ENCODE measurements around the gene CEACAM4.

DNA sequence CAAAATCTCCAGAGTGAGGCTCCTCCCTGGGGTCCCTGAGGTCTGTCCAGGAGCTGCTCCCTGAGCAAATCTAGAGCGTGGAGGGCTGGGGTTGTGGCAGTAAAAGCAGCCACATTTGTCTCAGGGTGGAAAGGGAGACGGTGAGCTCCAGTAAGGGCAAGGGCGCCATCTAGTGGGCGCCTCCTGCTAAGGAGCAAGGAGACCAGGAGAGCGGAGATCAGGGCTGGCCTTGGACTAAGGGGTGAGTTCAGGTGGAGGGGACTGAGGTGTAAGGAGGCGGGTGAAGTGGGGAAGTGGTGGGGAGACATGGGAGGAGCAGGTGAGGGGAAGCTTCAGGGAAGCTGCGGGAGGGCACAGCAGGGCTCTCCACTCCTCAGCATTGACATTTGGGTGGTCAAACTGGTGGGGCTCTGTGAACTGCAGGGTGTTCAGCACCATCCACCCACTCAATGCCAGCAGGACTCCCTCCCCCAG is 56.2 kb downstream of the CEACAM4 start:
- TF ChIP-seq EZH2 (IDR thresholded peaks at IDR 0.05; ENCODE audit: borderline replicate concordance, low read length): no peak
- TF ChIP-seq, protein P1, sequence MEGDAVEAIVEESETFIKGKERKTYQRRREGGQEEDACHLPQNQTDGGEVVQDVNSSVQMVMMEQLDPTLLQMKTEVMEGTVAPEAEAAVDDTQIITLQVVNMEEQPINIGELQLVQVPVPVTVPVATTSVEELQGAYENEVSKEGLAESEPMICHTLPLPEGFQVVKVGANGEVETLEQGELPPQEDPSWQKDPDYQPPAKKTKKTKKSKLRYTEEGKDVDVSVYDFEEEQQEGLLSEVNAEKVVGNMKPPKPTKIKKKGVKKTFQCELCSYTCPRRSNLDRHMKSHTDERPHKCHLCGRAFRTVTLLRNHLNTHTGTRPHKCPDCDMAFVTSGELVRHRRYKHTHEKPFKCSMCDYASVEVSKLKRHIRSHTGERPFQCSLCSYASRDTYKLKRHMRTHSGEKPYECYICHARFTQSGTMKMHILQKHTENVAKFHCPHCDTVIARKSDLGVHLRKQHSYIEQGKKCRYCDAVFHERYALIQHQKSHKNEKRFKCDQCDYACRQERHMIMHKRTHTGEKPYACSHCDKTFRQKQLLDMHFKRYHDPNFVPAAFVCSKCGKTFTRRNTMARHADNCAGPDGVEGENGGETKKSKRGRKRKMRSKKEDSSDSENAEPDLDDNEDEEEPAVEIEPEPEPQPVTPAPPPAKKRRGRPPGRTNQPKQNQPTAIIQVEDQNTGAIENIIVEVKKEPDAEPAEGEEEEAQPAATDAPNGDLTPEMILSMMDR (IDR thresholded peaks at IDR 0.05; ENCODE audit: low read length): peak; percentile 87

All from OCI-LY1 (cell line).